CD4-positive, alpha-beta T cell treated with Interleukin-6 for 4 hours (primary cell): ENCODE results near the gene ASAH2B.
"Not testable (repeated sequence)": the region's sequence is repeated elsewhere in the genome, so short reads cannot be mapped to it uniquely, and the experiment has no call there.

ENCODE experiments used
- DNase-seq: peaks from one replicate; pipeline ENCODE4 v3.0.0-alpha.2; 2020; ENCODE audit warnings: mixed read lengths

ASAH2B gene

DNA sequence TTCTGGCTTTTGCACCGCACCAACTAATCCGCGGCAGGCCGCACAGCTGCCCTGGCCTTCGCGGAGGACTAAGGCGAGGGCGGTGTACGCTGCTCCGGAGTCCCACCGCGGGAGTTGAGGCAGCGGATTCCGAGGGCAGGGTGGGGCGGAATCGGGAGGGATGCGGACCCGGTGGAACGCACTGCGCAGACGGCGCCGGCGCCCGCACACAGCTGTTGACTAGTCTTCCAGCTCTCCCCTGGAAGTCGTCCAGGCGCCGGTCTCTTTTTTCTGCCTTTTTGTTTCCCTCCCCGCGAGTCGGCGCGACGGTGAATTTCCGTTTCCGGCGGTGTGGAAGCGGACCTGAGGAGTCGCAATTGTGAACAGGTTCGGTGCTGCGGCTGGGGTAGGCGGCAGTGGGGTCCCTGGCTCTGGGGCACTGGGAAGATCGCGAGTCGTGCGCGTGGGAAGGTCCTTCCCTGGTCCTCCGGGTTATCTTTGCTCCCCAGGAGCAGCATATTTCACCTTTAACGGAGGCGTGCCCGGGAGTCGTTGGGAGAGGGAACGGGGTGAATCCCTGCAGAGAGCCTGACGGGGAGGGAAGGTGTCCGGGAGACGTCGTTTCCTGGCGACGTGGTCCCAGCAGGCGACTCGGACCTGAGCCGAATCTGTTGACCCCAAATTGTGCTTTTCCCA, at the start of gene ASAH2B:
ASAH2B (plus strand) TSS at position 319 of the 675 bp plus-strand sequence. CDS start 5,195 bp downstream, outside the sequence.
- DNase-seq = peak; percentile 83

DNA sequence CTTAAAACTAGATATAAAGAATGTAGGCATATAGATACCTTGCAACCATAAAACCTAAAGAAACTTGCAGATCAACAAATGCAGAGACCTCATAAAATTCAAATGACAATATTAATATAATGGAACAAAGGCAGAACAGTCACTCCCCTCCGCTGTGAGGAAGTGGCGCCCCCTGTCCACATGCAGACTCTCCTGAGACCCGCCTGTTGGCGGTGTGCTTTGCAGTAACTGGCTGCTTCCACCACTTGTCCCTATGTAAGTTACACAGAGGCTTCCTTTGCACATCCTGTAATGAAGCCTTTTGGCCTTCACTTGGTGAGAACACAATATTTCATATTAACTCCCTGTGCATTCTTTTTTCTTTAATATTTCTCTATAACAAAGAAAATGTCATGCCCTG, 41.9 kb upstream of the ASAH2B start:
- DNase-seq = not testable (repeated sequence)

GRCh38 chr10:50701947-50702346, 37.8 kb upstream of the ASAH2B start:
- DNase-seq = not testable (repeated sequence)

DNA sequence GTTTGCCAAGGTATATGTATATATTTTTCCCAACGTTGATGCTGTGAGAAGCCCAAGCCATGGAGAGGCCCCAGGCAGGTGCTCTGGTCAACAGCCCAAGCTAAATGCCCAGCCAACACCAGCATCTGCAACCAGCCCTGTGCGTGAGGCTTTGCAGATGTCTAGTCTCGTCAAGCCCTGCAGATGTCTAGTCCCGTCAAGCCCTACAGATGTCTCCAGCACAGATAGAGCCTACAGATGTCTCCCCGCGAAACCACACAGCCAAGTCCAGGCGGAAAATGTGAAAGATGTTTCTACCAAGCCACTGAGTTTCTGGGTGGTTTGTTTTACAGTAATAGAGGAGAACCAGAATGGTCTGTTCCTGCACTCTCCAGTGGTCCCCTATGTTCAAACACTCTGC, 36.7 kb upstream of the ASAH2B start:
- not testable (repeated sequence) for DNase-seq

GRCh38 chr10:50704436-50705079, 35.2 kb upstream of the ASAH2B start:
- not testable (repeated sequence) for DNase-seq

- not testable (repeated sequence) for DNase-seq
Observed at GRCh38 chr10:50706006-50706405, 33.7 kb upstream of the ASAH2B start.

GRCh38 chr10:50710241-50710640, 29.5 kb upstream of the ASAH2B start:
- DNase-seq = not testable (repeated sequence)

- DNase-seq = not testable (repeated sequence)
Observed at GRCh38 chr10:50723812-50724211, 15.9 kb upstream of the ASAH2B start.

DNA sequence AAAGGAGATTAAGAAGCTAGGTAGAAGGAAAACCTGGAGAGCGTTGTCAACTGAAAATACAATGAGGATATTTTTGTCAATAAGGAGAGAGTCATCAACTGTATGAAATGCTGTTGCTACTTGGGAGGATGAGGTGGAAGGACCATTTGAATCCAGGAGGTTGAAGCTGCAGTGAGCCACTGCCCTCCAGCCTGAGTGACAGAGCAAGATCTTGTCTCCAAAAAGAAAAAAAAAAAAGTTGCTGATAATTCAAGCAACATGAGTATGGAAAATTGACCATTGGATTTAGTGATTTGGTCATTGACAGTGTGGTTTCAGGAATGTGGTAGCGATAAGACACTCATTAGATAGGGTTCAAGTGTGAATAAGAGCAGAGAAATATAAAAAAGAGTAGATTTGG, 11.6 kb upstream of the ASAH2B start:
- not testable (repeated sequence) for DNase-seq

GRCh38 chr10:50738987-50739617, 634 bp upstream of the ASAH2B start:
- DNase-seq = not testable (repeated sequence)

DNA sequence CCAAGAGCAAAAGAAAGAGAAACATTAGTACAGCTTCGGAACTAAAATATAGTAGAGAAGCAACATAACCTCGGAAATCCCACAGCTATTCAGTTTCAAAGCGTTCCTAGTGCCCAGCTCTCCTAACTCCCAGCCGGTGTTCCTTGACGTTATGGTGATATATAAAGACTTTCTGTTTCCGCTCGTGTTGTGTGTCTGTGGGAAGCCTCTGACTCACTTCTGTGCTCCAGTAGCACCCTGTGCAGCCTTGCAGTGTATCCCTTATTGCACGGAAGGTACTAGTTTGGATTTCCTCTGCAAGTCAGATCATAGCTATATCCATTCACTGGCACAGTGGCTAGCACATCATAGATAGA, 535 bp downstream of the ASAH2B start:
- peak; percentile 51 for DNase-seq

GRCh38 chr10:50742820-50743219, 3.1 kb downstream of the ASAH2B start:
- not testable (repeated sequence) for DNase-seq

GRCh38 chr10:50766774-50767513, 27.2 kb downstream of the ASAH2B start:
- DNase-seq = not testable (repeated sequence)

GRCh38 chr10:50772042-50772441, 32.3 kb downstream of the ASAH2B start:
- not testable (repeated sequence) for DNase-seq

DNA sequence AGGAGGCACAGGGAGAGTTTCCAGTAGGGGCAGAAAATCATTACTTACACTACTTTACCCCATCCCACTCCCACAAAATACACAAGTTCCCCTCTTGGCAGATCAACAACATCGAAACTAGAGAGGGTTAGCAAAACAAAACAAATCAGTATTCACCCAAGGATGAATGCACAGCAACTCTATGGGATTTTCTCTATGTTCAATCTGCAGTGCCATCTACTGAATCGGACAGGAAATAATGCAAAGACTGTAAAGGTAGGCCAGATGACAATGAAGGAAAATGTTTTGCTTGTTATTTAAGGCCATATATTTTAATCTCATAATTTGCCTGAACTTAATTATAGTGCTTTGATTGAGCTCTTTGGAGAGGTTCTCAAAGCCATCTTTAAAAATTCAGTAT, 35.1 kb downstream of the ASAH2B start:
- DNase-seq = not testable (repeated sequence)

GRCh38 chr10:50780036-50780435, 40.3 kb downstream of the ASAH2B start:
- not testable (repeated sequence) for DNase-seq

DNA sequence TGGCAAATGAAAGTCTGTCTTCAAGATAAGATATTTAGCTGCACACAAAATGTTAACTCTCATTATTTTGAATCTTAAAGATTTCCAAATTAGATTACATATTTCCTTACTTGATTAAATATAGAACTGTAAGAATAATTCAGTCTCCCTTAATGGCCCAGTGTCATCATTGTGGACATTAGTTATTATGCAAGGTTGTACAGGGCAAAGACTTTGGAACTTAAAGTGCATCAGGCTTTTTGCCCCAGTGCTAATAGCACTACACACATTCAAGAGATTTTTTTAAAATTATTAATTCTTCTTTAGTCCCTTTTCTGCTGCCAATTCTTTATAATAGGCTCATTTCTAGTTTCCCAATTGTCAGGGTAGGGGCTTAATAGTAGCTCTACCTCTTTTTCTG, 42.3 kb downstream of the ASAH2B start:
- DNase-seq = not testable (repeated sequence)

- not testable (repeated sequence) for DNase-seq
Observed at GRCh38 chr10:50787962-50788361, 48.2 kb downstream of the ASAH2B start.

DNA sequence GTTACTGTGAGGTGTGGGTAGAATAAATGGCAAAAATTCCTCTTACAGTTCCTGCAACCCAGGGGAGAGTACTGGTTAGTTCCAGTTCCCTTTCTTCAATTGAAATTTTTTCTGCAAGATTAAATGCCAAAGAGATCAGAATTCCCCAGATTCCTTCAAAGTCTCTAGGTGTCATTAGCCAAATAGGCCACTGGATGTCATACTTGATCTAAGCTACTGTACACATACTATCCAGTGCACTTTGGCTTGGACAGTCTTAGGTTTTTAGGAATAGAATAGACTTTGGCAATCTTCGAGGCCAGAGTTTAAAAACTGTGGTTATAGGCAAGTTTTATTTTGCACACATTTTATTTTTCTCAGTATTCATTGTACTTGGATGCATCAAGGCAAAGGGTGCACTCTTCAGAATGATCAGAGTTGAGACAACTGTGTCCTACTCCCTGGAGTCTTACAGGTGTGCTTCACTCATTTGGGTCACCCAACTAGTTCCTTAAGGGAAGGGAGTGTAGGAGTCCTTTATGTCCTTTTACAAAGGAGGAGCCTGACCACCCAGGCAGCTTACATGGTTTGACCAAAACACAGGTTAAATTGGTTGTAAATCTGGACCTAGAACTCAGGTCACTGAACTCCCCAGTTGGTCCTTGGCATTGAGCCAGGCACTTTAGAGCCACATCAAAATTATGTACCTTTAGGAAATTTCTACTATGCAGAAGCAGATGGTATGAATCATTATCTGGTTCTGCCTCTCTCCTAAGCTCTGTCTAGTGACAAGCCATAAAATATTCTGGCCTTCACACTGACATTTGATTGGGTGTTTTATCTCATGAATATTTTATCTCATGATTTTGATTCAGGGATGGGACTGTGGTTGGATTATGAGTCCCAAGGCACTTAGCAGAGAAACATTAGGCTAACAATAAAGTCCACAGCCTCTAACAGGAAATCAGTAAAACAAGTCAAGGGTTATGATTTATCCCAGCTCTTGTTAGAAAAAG, 49.5 kb downstream of the ASAH2B start:
- DNase-seq = no peak

GRCh38 chr10:50794490-50794889, 54.8 kb downstream of the ASAH2B start:
- DNase-seq = no peak

GRCh38 chr10:50796693-50797092, 57.0 kb downstream of the ASAH2B start:
- DNase-seq = no peak

- DNase-seq = no peak
Observed at GRCh38 chr10:50798297-50798696, 58.6 kb downstream of the ASAH2B start.
